NOMO-1 (cell line): Measurements from ENCODE around the gene SLC6A13.

Experiments
- DNase-seq, 2 experiments: peaks; one replicate each; lab custom pipeline; 2025; ENCODE audit not compliant: unreplicated experiment in 2 of 2; lab: John Stamatoyannopoulos, UW

The SLC6A13 gene

DNA sequence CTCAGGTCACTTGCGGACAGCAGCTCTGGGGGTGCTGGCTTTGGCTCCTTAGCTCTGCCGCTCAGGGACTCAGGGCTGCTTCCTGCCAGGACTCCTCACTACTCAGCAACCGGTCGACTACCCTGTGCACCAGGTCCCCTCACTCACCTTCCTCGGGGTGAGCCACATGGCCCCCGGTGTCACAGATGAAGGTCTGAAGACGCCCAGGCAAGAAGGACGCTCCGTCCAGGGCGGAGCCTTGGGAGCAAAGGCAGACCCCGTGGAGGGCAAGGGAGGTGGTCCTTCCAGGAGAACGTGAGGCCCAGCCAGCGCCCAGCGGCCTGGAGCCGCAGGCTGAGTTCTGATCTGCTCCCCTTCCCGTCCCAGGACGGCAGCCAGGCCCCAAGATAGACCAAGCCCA is 80.7 kb downstream of the SLC6A13 start:
- no peak for DNase-seq

DNA sequence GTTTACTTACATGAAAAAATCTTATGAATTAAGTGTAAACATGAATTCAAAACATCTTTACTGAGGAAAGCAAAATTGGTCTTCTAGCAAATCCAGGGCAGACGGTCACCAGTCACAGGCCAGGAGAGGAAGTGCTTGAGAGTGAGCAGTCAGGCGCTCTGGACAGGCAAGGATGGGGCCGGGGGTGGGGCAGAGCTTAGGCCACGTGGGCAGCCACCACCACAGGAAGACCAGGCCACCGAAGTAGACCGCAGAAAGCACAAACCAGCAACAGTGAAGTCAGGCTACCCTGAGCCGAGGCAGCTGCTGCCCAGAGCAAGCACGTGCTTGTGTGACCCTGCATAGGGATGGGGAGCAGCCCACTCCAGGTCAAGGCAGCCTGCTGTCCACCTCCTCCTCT is 82.2 kb downstream of the SLC6A13 start:
- DNase-seq, result peak; percentile 85 to 90

DNA sequence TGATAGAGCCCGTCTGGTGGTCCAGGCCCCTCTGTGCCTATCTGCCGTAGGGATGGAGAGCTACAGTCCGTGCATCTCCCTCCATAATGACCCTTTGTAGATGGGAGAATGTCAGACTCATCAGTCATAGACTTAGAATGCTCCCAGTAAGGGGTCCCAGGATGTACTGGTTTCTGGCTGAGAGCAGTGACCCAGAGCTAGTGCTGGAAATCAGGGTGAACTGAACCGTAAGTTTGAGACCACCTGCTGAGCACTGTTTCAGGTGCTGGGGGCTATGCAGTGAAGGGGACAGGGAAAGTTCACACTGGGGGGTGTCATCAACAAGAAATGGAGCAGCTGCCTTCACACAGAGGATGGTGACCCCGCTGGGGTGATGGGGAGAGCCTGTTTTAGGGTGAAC is 82.8 kb downstream of the SLC6A13 start:
- DNase-seq, result no peak

DNA sequence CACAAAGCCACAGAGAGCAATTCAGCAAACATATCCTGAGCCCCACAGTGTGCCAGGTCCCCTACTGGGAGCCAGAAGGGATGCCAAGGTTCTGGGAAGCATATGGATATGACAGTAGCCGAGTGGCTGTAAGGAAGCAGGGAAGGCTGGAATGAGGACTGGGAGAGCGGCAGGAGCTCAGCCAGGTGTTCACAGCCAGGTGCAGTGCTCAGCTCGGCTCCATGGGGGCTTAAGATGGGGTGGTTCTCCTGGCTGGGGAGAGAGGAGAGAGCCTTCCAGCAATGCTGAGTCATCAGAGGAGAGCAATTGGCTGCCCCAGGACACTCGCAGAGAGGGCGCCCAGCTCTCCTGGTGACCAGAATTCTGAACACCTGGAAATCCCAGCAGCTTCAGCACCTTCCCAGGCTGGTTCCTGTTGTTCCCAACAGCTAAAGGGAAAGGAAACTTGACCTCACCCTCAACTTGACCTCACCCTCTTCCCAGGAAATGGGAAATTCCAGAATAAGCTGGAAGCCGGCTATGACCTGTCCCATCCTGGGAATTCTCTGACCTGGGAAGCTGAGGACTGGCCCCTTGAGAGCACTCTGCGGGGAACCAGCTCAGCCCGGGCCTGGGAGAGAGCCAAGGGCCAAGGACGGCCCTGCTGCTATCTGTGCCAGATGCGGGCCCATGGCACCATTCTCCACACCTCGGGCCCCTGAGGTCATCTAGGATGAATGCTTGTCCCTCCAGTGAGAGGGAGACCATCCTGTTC is 83.3 kb downstream of the SLC6A13 start:
- no peak for DNase-seq

DNA sequence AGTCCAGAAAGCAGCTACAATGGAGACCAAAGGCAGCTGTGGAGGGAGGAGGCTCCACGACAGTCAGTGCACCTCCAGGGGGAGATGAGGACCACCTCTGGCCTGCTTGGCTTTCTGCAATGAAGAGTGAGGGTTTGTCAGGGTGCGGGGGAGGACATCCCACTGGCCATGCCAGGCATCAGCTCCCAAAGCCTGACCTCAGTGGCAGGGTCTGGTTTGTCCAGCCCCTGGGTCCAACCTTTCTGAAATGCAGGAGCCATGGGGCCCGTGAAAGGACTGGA is 83.9 kb downstream of the SLC6A13 start:
- no peak for DNase-seq

DNA sequence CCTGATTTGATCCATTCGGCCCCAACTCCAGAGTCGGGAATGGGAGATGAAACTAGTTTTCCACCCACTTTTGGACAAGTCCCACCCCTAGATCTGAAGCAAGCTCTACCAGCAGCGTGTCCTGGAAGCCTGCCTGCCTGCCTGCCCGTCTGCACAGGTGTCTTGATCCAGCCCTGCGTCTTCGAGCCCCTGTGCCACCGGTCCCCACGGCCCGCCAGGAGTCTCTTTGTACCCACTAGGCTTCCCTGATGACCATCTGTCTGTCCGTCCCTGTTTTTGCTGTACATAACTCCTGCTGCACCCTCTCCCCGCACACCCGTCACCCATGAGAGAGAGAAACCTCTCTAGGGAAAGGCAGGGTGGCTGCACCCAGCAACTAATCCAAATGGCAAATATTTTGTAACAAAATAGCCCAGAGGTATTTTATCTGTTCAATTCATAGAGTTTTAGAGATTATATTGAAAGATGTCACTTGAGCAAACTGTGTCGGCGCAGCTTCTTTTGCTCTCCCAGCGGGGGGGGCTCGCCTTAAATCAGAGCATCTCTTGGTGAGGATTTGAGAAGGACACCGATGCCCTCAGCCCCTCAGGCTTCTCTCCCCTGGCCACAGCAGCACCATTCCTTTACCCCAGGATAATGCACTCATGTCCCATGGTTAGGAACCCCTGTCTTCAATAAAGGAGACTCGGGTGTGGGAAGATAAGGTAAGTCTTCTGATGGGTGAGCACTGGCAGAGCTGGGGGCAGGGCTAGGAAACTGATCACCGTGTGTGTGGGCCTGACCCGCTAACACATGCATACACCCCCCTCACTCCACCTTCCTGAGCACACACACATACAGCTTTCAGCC is 84.4 kb downstream of the SLC6A13 start:
- no peak for DNase-seq

DNA sequence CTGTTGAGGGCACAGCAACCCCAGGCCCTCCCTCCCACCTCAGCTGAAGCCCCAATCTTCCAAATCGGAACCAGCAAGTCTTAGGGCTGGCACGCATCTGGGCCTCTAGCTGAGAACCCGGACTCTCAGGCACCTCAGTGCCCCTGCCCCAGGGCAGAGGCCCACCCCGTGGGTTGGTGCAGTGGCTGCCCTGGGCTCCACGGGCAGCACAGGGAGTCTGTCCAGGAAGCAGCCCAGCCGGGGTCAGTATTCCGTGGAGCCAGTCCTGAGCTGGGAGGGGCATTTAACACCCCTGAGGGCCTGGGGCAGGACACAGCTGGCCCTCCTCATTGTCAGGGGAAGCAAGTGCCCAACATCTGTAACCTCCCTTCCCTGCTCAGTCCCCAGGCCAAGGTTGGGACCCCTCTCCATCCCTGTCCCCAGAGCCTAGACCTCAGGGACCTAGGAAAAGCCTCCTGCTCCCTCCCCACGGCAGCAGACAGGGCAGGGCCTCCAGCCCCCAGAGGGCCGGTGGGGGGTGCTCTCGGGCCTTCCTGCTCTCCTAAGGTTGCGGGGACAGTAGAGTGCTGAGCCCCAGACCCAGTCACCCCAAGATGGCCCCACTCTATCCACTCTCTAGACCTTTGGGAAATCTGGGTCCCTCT is 85.2 kb downstream of the SLC6A13 start:
- no peak for DNase-seq

DNA sequence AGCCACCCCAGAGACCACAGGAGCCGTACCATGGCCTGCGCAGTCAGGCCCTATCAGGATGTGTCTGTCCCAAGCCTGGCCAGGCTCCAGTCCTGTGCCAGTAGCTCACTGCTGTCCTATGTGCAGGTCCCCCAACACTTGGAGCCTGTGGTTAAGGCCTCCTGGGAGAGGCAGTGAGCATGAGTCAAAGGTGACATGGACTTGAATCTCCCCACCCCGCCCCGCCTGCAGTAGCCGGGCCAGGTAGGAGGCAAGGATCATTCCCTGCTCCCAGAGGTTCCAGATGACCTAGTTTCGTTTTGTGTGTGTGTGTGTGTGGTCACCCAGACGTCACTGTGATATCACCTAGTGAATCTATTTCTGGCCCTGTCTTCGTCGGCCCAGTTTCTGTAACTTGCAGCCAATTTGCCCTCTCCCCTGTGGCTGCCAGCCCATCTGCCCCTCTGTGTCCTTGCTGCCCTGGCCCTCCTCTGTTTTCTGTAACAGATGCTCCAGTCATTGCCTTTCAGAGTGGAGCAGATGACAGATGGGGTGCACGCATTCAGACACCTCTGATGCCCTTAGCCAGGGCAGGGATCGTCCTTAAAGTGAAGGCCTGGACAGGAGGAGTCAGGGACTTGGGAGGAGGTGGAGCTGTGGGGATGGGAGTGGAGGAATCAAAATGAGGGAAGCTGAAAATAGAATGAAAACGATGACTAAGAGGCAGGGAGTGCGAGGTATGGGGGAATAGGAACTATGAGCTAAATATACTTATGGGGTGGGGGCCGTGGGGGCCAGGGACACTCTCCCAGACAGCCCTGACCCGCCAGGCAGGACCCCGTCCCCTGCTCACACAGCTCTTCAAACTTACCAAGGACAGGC is 86.1 kb downstream of the SLC6A13 start:
- DNase-seq, result no peak

DNA sequence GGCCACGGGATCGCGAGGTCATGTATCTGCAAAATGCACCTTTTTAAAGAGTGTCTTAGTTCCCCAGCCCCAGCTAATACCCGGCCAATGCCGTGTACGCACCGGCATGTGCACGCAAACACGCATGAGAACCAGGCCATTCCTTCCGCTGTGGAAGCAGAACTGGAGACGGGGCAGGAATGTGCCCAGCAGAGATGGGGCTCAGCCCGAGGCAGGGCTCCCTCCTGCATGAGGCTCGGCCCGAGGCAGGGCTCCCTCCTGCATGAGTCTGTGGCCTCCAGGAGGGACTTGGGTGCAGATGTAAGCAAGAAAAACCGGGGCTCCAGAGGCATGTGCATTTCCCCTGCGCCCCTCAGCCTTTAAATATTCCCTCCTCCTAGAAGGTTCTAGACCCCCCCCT is 86.9 kb downstream of the SLC6A13 start:
- no peak for DNase-seq

DNA sequence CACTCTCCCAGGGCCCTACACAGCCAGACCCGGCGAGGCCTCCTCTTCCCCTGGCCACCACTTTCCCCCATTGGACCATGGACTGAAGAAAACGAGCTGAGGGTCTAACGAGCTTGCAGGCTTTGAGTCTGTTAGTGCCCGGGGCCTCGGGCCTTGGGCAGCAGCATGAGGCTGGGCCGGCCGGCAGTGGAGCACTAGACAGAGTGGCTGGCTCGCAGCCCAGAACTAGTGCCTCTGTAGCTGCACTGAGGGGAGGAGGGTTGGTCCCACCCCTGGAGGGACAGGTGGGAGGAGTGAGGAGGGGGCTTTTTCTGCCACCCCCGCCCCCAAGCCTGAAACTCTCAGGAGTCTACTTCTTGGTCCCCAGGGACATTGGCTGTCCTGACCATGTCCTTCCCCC is 87.4 kb downstream of the SLC6A13 start:
- DNase-seq, result no peak

DNA sequence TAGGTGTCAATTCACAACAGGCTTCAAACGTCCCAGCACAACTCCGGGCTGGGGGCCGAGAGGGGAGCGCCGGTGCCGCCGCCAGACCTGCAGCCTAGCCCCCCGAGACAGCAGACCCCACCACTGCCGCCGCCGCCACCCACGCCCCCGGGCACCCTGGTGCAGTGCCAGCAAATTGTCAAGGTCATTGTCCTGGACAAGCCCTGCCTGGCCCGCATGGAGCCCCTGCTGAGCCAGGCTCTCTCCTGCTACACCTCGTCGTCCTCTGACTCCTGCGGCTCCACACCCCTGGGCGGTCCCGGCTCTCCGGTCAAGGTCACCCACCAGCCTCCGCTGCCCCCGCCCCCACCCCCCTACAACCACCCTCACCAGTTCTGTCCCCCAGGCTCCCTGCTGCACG is 88.0 kb downstream of the SLC6A13 start:
- DNase-seq, result no peak

DNA sequence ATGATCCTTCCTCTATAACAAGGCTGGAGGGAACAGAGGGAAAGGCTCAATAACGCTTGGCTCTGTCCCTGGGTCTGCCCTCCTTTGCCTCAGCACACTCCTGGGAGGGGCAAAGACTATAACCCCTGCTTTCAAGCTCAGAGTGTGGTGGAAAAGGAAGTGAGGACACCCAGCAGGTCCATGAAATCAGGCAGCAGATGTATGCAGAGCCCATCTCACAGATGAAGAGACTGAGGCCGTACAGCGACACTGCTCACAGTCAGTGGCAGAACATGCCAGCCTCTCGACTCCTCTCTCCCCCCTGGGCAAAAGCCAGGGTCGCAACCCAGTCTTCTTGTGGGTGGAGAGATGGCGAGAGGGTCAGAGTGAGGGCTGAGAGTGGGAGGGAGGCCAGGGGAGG is 88.5 kb downstream of the SLC6A13 start:
- DNase-seq, result no peak

DNA sequence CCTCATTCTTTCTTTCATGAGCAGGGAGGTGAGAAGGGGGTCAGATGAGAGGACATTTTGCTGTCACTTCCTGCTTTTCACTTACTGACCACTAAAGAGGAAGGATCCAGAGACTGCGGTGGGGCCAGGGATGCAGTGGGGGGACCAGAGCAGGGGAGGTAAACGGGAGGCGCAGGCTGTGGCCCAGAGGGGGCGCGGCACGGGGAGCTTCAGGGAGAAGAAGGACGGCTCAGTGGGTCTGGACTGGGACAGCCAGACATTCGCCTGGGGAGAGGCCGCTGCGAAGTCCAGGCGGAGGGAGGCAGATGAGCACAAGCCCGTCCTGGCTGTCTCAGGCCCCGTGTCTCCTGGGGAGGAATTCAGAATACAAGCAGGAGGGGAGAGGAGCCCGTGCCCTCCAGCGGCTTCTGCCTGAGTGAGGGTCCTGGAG is 89.9 kb downstream of the SLC6A13 start:
- DNase-seq, result peak; percentile 43 to 46

DNA sequence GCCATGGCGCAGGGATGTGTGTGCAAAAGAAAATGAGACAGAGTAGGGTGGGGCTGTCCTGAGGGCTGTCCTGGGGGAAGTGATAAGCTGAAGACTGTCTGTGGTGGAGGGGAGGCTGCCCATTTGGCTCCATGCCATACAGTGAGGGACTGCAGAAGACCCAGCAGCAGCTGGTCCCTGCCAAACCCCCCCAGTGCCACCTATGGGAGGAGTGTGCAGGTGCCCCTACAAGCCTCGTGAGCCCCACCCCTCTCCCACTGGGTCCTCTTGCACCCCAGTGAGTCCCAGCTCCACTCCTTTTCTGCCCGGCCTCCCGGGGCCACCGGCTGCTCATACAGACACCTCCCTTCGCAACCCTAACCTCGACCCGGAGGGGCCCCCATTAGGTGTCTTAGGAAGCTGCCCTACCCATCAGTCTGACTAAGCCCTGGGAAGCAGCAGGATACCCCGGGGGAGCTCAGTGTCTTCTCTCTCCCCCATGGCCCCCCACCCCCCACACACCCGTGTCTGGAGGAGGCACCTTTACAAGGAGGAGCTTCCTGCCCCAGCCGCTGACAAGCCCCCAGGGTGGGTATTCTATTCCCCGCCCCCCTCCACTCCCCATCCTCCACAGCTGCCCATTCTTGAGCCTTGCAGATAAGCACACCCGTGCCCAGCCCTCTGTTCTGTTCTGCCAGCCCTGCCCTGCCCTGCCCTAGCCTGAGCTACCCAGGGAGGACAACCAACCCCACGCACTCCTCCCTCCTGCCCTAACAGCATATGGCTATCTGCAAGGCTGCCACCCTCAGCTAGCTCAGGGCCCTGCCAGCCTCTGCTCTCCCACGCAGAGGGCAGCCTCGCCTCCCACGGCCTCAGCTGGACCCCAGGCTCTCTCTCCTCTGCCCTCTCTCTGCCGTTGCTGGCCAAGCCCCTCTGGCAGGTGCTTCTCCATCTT is 90.6 kb downstream of the SLC6A13 start:
- no peak for DNase-seq

DNA sequence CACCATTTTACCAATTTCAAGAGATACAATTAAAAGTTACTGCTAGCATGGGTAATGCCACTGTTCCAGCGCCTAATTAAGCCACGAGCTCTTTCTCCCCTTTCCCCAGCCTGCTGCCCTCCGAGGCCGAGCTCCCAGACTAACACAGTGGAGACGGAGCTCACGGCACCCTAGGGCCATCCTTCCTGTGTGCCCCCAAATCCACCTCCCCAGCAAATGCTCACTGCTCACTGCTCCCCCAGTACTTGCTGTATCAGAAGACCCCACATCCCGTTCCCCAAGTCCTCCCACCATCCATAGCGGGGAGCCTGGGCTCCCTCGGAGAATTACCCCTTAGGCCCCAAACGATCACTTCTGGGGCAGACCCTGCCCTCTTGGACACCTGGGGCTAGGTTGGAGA is 91.4 kb downstream of the SLC6A13 start:
- DNase-seq, result no peak
